Mucosa of descending colon (tissue), 3 donors: Measurements from ENCODE around the gene DUSP18. TPM values are rescaled to one million over a fixed set of nuclear protein-coding genes. Genes with fewer than 3 reads are reported as not detected.
A peak's percentile ranks its signal among the peaks of the same experiment; 100 is the strongest.

Experiments used
- ATAC-seq: fragments of 200-7000 bp; cut with Tn5 transposase; one replicate; pipeline ENCODE4 v1.9.1; 2020; ENCODE audit warnings: mild to moderate bottlenecking, moderate library complexity
- DNase-seq, 3 donors: peaks; one replicate each; pipeline ENCODE4 v3.0.0-alpha.2; 2020
- H3K36me3 ChIP-seq: fragments of 200-600 bp; one replicate; pipeline ENCODE4 v1.8.0; 2021; ENCODE audit warnings: low read depth, mild to moderate bottlenecking
- H3K4me1 ChIP-seq: fragments of 200-600 bp; one replicate; pipeline ENCODE4 v1.8.0; 2021; ENCODE audit warnings: low read depth, mild to moderate bottlenecking
- H3K4me3 ChIP-seq: fragments of 200-600 bp; one replicate; pipeline ENCODE4 v1.8.0; 2021; ENCODE audit warnings: mild to moderate bottlenecking
- H3K9me3 ChIP-seq: fragments of 200-600 bp; one replicate; pipeline ENCODE4 v1.8.0; 2021; ENCODE audit warnings: mild to moderate bottlenecking
- intact Hi-C, 2 donors: fragments of 100-400 bp; cut with DNase I in 1 of 2; cut with micrococcal nuclease in 1 of 2; formaldehyde crosslinking; loops; one replicate each; pipeline versions ENCODE4 v1.11.0 to v1.11.1; 2022; cut with DNase I, micrococcal nuclease
- total RNA-seq, 3 donors: library from RNA; stranded (reverse); fragmentation: NEBNext Ultra II Directional in 2 of 3; extraction: Animal tissue kit (Norgen Biotek cat#: 25700) in 2 of 3; gene quantifications; one replicate each; pipeline versions ENCODE4 v1.2.1 to v1.2.4, GENCODE V29; 2021 to 2023
- TF ChIP-seq, protein P1 (sequence below): fragments of 200-600 bp; IDR thresholded peaks from one replicate; pipeline ENCODE4 v1.8.0; 2022; ENCODE audit warnings: antibody characterized with exemption, mild to moderate bottlenecking
- donor health status: DM: no; HTN: no; CAD: no; lungs with moderate emphysema.
- donor health status: DM: no; HTN: no; CAD: no.
- donor health status: DM: no; HTN: yes; CAD: no.

The DUSP18 gene
- total RNA-seq, 3 donors from 2014 or later: 16.2 to 21.6 (median 16.3) TPM

DNA sequence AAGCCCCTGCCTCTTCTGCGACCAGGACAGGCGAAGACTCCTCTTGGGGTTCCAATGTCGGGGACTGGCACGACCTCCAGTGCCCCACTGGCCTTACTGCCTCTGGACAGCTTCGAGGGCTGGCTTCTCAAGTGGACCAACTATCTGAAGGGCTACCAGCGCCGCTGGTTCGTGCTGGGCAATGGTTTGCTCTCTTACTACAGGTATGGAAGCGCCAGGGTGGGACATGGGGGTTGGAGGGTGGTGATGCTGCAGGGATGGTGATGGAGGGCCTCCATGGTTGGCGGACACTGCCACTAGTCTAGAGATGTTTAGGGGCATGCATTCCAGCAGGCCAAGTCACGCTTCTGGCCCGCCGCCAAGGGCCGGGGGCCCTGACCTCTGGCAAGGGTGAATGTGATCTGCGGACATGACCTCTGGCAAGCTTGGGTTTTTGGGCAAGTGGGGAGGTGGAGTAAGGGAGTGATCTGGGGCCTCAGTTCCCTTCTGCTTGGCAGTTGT lies 27.7 kb upstream of the DUSP18 start:
- peak overlapping the region; percentile 32 for H3K4me3 ChIP-seq
- no peaks in the 10 kb centered on the region for H3K9me3 ChIP-seq
- peak in 1 of 3 donors; percentile 39 for DNase-seq
- ATAC-seq: no peak
- TF ChIP-seq, protein P1, sequence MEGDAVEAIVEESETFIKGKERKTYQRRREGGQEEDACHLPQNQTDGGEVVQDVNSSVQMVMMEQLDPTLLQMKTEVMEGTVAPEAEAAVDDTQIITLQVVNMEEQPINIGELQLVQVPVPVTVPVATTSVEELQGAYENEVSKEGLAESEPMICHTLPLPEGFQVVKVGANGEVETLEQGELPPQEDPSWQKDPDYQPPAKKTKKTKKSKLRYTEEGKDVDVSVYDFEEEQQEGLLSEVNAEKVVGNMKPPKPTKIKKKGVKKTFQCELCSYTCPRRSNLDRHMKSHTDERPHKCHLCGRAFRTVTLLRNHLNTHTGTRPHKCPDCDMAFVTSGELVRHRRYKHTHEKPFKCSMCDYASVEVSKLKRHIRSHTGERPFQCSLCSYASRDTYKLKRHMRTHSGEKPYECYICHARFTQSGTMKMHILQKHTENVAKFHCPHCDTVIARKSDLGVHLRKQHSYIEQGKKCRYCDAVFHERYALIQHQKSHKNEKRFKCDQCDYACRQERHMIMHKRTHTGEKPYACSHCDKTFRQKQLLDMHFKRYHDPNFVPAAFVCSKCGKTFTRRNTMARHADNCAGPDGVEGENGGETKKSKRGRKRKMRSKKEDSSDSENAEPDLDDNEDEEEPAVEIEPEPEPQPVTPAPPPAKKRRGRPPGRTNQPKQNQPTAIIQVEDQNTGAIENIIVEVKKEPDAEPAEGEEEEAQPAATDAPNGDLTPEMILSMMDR: no peak
- H3K36me3 ChIP-seq: no peaks in the 10 kb centered on the region
- intact Hi-C loops: no loop called here
- H3K4me1 ChIP-seq: peaks cover 12% of the 10 kb centered on the region

DNA sequence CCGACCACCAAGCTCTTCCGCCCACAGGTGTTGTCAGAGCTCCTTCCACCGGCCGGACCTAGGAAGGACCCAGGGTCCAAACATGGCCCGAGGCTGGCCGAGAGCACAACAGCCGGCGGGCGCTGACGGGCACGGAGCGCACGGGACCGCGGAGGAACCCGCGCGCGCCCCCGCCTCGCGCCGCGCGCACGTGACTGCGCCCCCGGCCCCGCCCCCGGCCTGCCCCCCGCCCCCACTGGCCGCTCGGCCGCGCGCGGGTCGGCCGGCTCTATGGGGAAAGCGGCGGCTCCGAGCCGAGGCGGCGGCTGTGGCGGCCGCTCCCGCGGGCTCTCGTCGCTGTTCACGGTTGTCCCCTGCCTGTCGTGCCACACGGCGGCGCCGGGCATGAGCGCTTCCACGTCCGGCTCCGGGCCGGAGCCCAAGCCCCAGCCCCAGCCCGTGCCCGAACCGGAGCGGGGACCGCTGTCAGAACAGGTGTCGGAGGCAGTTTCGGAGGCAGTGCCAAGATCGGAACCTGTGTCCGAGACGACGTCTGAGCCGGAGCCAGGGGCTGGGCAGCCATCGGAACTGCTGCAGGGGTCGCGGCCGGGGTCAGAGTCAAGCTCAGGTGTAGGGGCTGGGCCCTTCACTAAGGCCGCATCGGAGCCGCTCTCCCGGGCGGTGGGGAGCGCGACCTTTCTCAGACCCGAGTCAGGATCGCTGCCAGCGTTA lies 27.1 kb upstream of the DUSP18 start, which contains the start of gene OSBP2:
Gene OSBP2, plus strand, starts transcription at position 235 of the 711 bp plus-strand sequence. Its CDS starts 36 bp downstream, at position 271.
- ATAC-seq (peak; percentile 81), DNase-seq (peak; percentile 58 to 77 (median 64))
- intact Hi-C loops: no loop called here
- peaks cover 12% of the 10 kb centered on the region for H3K4me1 ChIP-seq
- no peaks in the 10 kb centered on the region for H3K9me3 ChIP-seq
- TF ChIP-seq, protein P1: no peak
- no peaks in the 10 kb centered on the region for H3K36me3 ChIP-seq
- H3K4me3 ChIP-seq: peak within 1 kb of the TSS; percentile 32

DNA sequence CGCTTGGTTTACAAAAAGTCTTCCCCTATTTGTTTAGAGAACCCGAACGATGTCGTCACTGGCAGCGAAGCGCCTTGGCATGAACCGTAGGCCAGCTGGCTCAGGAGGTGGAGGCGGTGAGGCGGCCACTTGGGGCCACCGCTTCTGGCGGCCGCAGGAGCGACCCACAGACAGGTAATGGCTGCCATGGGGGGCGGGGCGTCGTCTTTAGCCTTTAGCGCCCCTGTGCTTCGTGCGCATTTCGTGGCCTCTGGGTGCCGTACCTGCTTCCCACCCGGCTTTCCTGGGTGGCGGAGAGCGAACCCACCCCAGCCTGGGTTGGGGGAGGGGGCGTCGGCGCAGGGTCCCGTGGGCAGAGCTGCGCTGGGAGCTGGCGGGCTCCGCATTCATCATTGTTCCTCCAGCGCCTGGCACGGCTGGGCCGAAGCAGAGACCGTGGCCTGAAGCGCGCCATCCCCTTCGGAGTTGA lies 26.5 kb upstream of the DUSP18 start:
- TF ChIP-seq, protein P1: no peak
- H3K9me3 ChIP-seq: no peaks in the 10 kb centered on the region
- H3K4me1 ChIP-seq: peaks cover 12% of the 10 kb centered on the region
- DNase-seq: peak; percentile 75 to 80 (median 80)
- intact Hi-C loops: no loop called here
- H3K4me3 ChIP-seq: peak overlapping the region; percentile 26
- ATAC-seq: peak; percentile 83
- no peaks in the 10 kb centered on the region for H3K36me3 ChIP-seq

DNA sequence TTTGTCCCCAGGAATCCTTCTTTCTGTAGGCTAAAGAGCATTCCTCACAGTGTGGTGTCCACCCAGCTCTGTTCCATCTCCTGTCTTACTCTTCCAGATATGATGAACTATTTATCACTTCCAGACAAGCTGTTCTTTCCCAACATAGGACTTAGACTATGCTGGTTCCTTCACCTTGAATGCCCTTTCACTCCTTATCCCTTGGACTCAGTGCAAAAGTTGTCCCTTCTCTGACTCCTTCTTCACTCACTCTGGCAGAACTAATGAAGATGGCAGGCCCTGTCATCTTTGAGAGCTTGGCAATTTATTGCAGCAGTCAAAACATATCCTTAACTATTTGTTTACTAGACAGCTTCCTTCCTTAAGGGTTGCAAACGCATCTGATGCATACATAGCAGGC lies 23.5 kb upstream of the DUSP18 start:
- TF ChIP-seq, protein P1: no peak
- DNase-seq (no peak), ATAC-seq (no peak)
- Histone ChIP-seq H3K4me1 (peaks cover 12% of the 10 kb centered on the region), H3K36me3 (no peaks in the 10 kb centered on the region), H3K9me3 (no peaks in the 10 kb centered on the region), H3K4me3 (no peak overlapping the region)
- intact Hi-C loops: no loop called here

DNA sequence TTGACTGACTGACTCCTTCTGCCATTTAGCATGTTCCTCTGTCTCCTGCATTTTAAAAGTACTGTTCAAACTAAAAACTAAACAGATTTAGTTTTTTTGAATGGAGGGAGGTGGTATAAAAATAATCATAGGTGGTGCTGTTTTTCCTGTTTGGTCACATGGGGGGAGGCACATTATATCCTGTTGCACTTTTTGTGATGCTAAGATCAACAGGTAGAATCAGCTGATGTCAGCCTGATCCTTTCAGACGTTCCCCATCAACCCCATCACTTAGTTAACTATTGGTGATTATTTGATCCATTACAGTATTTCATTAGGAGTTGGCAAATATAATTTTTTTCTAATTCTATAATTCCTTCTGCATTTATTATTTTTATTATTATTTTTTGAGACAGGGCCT lies 21.9 kb upstream of the DUSP18 start:
- intact Hi-C loops: no loop called here
- ATAC-seq: no peak
- H3K4me3 ChIP-seq: no peak overlapping the region
- H3K4me1 ChIP-seq: peaks cover 6% of the 10 kb centered on the region
- no peak for DNase-seq
- no peaks in the 10 kb centered on the region for H3K9me3 ChIP-seq
- TF ChIP-seq, protein P1: no peak
- no peaks in the 10 kb centered on the region for H3K36me3 ChIP-seq
